ENCODE data around the gene CCT6A.

GRCh38 chr7:56048245-56048644 lies 3.3 kb upstream of the CCT6A start:
- TF ChIP-seq CTCF (IDR thresholded peaks at IDR 0.05) (no peak), POLR2A (IDR thresholded peaks at IDR 0.05) (no peak), POLR2AphosphoS5 (IDR thresholded peaks at IDR 0.05) (no peak), EP300 (IDR thresholded peaks at IDR 0.05) (no peak)
